ENCODE measurements around the gene TANC1. TPM values are rescaled to one million over a fixed set of nuclear protein-coding genes. Genes with fewer than 3 reads are reported as not detected.

The TANC1 gene
- total RNA-seq, result 10 to 100 TPM in 3 of 8 experiments, 1 to 10 TPM in 5; 2.8 to 47.3 (median 6.9) TPM

DNA sequence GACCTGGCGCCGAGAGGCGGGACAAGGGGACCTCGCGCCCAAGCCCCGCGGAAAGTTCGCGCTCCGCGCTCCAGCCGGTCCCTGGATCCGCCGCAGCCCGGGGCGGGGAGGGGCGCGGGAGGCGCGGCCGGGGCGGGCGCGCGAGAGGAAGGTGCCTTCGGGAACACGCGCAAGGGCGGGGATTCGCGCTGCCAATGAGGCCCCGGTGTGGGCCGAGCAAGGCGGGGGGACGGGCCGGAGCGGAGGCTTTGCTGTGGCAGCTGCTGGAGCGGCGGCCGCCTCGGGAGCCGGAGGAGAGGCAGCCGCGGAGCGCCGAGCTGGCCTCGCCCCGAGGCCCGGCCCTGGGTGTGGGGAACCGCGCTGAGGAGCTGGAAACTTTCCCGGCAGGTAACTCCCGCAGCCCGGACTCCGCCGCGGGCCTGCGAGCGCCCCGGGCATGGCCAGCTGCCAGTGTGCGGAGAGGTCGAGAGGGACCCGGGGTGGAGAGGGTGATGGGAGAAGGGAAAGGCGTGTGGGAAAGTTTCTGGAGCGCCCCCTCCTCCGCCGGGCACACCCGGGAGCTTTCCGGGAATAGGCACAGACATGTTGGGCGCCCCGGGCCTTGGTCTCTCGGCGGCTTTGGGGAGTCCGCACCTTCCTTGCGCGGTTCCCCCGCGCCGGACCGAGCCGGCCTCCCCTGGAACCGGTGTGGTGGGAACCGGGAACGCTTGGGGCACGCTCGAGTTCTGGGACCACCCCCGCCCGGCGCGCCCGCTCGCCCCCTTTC lies at the start of gene TANC1:
Gene TANC1, plus strand, starts transcription at position 245 of the 766 bp plus-strand sequence. CDS start 97,271 bp downstream, outside the sequence.
- WGBS, 10 experiments, result 0% methylated on average over 6 of the region's 92 CpGs; no CpG with 5 or more reads in 9 of the 10 experiments
- in situ Hi-C loops (cut with MboI; ENCODE audit: low pct_unique_long_range_greater_than_20kb in 2 of 9, low sequenced_read_pairs in 9 of 9, unreplicated experiment in 9 of 9), result no loop called here
- Histone ChIP-seq H3K4me3 (peak within 1 kb of the TSS; percentile 54 to 96 (median 60)), H3K27ac (no peak within 1 kb of the TSS), H3K4me1 (replicated peaks in 1 of 2) (peaks cover 5% of the 10 kb centered on the region in 2 donors)
- peak; percentile 88 to 92 (median 90) for ATAC-seq (replicated peaks in 6 of 8)

- Histone ChIP-seq H3K27ac (no peak overlapping the region), H3K4me3 (no peak overlapping the region), H3K4me1 (replicated peaks in 1 of 2) (no peaks in the 10 kb centered on the region)
- no peak for ATAC-seq (replicated peaks in 6 of 8)
- 61 to 100% (median 100%) methylated on average over 1 to 5 of the region's 15 CpGs; no CpG with 5 or more reads in 1 of the 10 experiments for WGBS, 10 experiments
- in situ Hi-C loops (cut with MboI; ENCODE audit: low pct_unique_long_range_greater_than_20kb in 2 of 9, low sequenced_read_pairs in 9 of 9, unreplicated experiment in 9 of 9), result loop anchor here in 3 of 9 experiments (25.0 kb wide), 1 partner anchor 190 kb away; no protein-coding TSS in a partner anchor
Observed at GRCh38 chr2:158921599-158922408, 46.6 kb upstream of the TANC1 start.

DNA sequence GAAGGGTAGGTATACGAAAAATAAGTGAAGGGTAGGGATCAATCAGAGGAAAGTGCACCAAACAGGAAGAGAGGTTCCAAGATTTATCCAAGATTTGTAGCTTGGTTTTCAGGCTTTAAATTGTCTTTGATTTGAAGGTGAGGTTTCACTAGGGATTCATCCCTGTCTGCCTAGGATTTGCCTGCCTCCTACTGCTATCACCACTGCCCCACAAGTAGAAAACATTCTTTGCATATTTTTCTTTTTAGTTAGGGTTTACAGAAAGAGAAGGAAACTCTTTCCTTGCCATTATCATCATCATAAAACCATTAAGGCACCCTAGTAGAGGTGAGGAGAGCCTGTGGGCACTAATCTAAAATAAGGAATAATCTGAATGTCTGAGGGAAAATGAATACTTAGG lies 45.8 kb upstream of the TANC1 start:
- Histone ChIP-seq H3K27ac (no peak overlapping the region), H3K4me1 (replicated peaks in 1 of 2) (no peaks in the 10 kb centered on the region), H3K4me3 (no peak overlapping the region)
- ATAC-seq (replicated peaks in 6 of 8), result no peak
- in situ Hi-C loops (cut with MboI; ENCODE audit: low pct_unique_long_range_greater_than_20kb in 2 of 9, low sequenced_read_pairs in 9 of 9, unreplicated experiment in 9 of 9), result loop anchor here in 3 of 9 experiments (25.0 kb wide), 1 partner anchor 190 kb away; no protein-coding TSS in a partner anchor
- 20 to 86% (median 67%) methylated on average over 1 of the region's 1 CpG; no CpG with 5 or more reads in 5 of the 10 experiments for WGBS, 10 experiments

GRCh38 chr2:158923180-158923594 lies 45.3 kb upstream of the TANC1 start:
- peak in 4 of 8 experiments; percentile 39 to 57 (median 48) for ATAC-seq (replicated peaks in 6 of 8)
- no peak overlapping the region for H3K27ac ChIP-seq

DNA sequence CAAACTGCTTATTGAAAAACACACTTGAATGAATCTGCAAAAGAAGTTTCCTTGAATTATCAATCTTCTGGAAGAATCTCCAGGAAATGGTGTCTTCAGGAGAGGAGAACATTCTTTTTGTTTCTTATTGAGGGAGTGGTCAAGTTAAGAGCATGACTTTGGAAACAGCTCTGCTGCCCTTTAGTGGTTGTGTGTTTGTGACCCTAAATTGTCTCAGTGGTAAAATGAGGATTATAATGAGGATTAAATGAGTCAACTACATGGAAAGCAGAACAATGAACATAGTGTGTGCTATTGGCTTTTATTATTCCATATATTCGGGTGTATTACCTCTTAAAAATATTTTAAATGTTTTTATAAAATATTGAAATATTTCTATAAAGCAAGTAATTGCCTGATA lies 44.8 kb upstream of the TANC1 start:
- in situ Hi-C loops (cut with MboI; ENCODE audit: low pct_unique_long_range_greater_than_20kb in 2 of 9, low sequenced_read_pairs in 9 of 9, unreplicated experiment in 9 of 9), result loop anchor here in 3 of 9 experiments (25.0 kb wide), 1 partner anchor 189 kb away; no protein-coding TSS in a partner anchor
- H3K27ac ChIP-seq, result no peak overlapping the region
- 44 to 100% (median 71%) methylated on average over 1 of the region's 1 CpG; no CpG with 5 or more reads in 2 of the 10 experiments for WGBS, 10 experiments
- H3K4me3 ChIP-seq, result no peak overlapping the region
- no peaks in the 10 kb centered on the region for H3K4me1 ChIP-seq (replicated peaks in 1 of 2)
- no peak for ATAC-seq (replicated peaks in 6 of 8)

More at GRCh38 chr2:158923180-158923594, 45.3 kb upstream of the TANC1 start:
- in situ Hi-C loops (cut with MboI; ENCODE audit: low pct_unique_long_range_greater_than_20kb in 2 of 9, low sequenced_read_pairs in 9 of 9, unreplicated experiment in 9 of 9), result loop anchor here in 3 of 9 experiments (25.0 kb wide), 1 partner anchor 189 kb away; no protein-coding TSS in a partner anchor
- no peaks in the 10 kb centered on the region for H3K4me1 ChIP-seq (replicated peaks in 1 of 2)
- H3K4me3 ChIP-seq, result no peak overlapping the region
- WGBS, 10 experiments, result 0 to 80% (median 27%) methylated on average over 1 to 3 of the region's 3 CpGs; no CpG with 5 or more reads in 2 of the 10 experiments

GRCh38 chr2:158926478-158926948 lies 41.9 kb upstream of the TANC1 start:
- 46 to 100% (median 86%) methylated on average over 1 to 8 of the region's 8 CpGs for WGBS, 10 experiments
- in situ Hi-C loops (cut with MboI; ENCODE audit: low pct_unique_long_range_greater_than_20kb in 2 of 9, low sequenced_read_pairs in 9 of 9, unreplicated experiment in 9 of 9), result no loop called here
- Histone ChIP-seq H3K27ac (no peak overlapping the region), H3K4me3 (no peak overlapping the region), H3K4me1 (replicated peaks in 1 of 2) (peaks cover 0 to 4% of the 10 kb centered on the region in 2 donors)
- peak in 2 of 8 experiments; percentile 38 to 64 for ATAC-seq (replicated peaks in 6 of 8)

- no peak overlapping the region for H3K4me3 ChIP-seq
- ATAC-seq (replicated peaks in 6 of 8), result no peak
- in situ Hi-C loops (cut with MboI; ENCODE audit: low pct_unique_long_range_greater_than_20kb in 2 of 9, low sequenced_read_pairs in 9 of 9, unreplicated experiment in 9 of 9), result no loop called here
- 58 to 100% (median 86%) methylated on average over 1 to 2 of the region's 2 CpGs for WGBS, 10 experiments
- H3K4me1 ChIP-seq (replicated peaks in 1 of 2), result peaks cover 0 to 9% of the 10 kb centered on the region in 2 donors
- H3K27ac ChIP-seq, result no peak overlapping the region
Observed at GRCh38 chr2:158928515-158928914, 39.9 kb upstream of the TANC1 start.

- ATAC-seq (replicated peaks in 6 of 8), result no peak
- H3K4me3 ChIP-seq, result no peak overlapping the region
- peaks cover 0 to 9% of the 10 kb centered on the region in 2 donors for H3K4me1 ChIP-seq (replicated peaks in 1 of 2)
- no peak overlapping the region for H3K27ac ChIP-seq
- in situ Hi-C loops (cut with MboI; ENCODE audit: low pct_unique_long_range_greater_than_20kb in 2 of 9, low sequenced_read_pairs in 9 of 9, unreplicated experiment in 9 of 9), result no loop called here
Observed at GRCh38 chr2:158928965-158929364, 39.5 kb upstream of the TANC1 start.

- peaks cover 0 to 9% of the 10 kb centered on the region in 2 donors for H3K4me1 ChIP-seq (replicated peaks in 1 of 2)
- H3K4me3 ChIP-seq, result no peak overlapping the region
- 0 to 16% (median 13%) methylated on average over 1 to 2 of the region's 2 CpGs; no CpG with 5 or more reads in 5 of the 10 experiments for WGBS, 10 experiments
- H3K27ac ChIP-seq, result no peak overlapping the region
- in situ Hi-C loops (cut with MboI; ENCODE audit: low pct_unique_long_range_greater_than_20kb in 2 of 9, low sequenced_read_pairs in 9 of 9, unreplicated experiment in 9 of 9), result no loop called here
- peak in 5 of 8 experiments; percentile 53 to 97 (median 68) for ATAC-seq (replicated peaks in 6 of 8)
Observed at GRCh38 chr2:158931572-158931971, 36.9 kb upstream of the TANC1 start.

GRCh38 chr2:158932131-158932645 lies 36.3 kb upstream of the TANC1 start:
- ATAC-seq (replicated peaks in 6 of 8), result no peak
- Histone ChIP-seq H3K4me3 (no peak overlapping the region), H3K4me1 (replicated peaks in 1 of 2) (peaks cover 0 to 9% of the 10 kb centered on the region in 2 donors), H3K27ac (no peak overlapping the region)
- in situ Hi-C loops (cut with MboI; ENCODE audit: low pct_unique_long_range_greater_than_20kb in 2 of 9, low sequenced_read_pairs in 9 of 9, unreplicated experiment in 9 of 9), result no loop called here
- WGBS, 10 experiments, result 30 to 100% (median 83%) methylated on average over 1 to 4 of the region's 4 CpGs

- Histone ChIP-seq H3K27ac (no peak overlapping the region), H3K4me1 (replicated peaks in 1 of 2) (peaks cover 0 to 9% of the 10 kb centered on the region in 2 donors), H3K4me3 (no peak overlapping the region)
- WGBS, 10 experiments, result 14 to 100% (median 78%) methylated on average over 1 to 2 of the region's 2 CpGs
- no peak for ATAC-seq (replicated peaks in 6 of 8)
- in situ Hi-C loops (cut with MboI; ENCODE audit: low pct_unique_long_range_greater_than_20kb in 2 of 9, low sequenced_read_pairs in 9 of 9, unreplicated experiment in 9 of 9), result no loop called here
Observed at GRCh38 chr2:158934170-158934569, 34.3 kb upstream of the TANC1 start.

GRCh38 chr2:158935617-158936016 lies 32.8 kb upstream of the TANC1 start:
- WGBS, 10 experiments, result 87 to 100% (median 96%) methylated on average over 1 to 3 of the region's 3 CpGs; no CpG with 5 or more reads in 5 of the 10 experiments
- peak in 1 of 8 experiments; percentile 7 for ATAC-seq (replicated peaks in 6 of 8)
- in situ Hi-C loops (cut with MboI; ENCODE audit: low pct_unique_long_range_greater_than_20kb in 2 of 9, low sequenced_read_pairs in 9 of 9, unreplicated experiment in 9 of 9), result no loop called here
- Histone ChIP-seq H3K27ac (no peak overlapping the region), H3K4me3 (no peak overlapping the region), H3K4me1 (replicated peaks in 1 of 2) (peaks cover 0 to 9% of the 10 kb centered on the region in 2 donors)
